ENCODE data around the gene PRUNE2.

PRUNE2 gene

GRCh38 chr9:76699971-76700370, 205.9 kb downstream of the PRUNE2 start:
- peak; percentile 87 for DNase-seq (ENCODE audit: low read depth, low spot score)

GRCh38 chr9:76697554-76697953, 208.4 kb downstream of the PRUNE2 start:
- no peak for DNase-seq (ENCODE audit: low read depth, low spot score)

- no peak for DNase-seq (ENCODE audit: low read depth, low spot score)
These were observed 208.8 kb downstream of the PRUNE2 start for GRCh38 chr9:76697081-76697480.

GRCh38 chr9:76693912-76694311, 212.0 kb downstream of the PRUNE2 start:
- no peak for DNase-seq (ENCODE audit: low read depth, low spot score)

GRCh38 chr9:76692458-76693129, 213.3 kb downstream of the PRUNE2 start:
- DNase-seq (ENCODE audit: low read depth, low spot score): no peak

- DNase-seq (ENCODE audit: low read depth, low spot score): peak; percentile 48
These were observed 214.2 kb downstream of the PRUNE2 start for GRCh38 chr9:76691517-76692313.

- DNase-seq (ENCODE audit: low read depth, low spot score): no peak
These were observed 214.9 kb downstream of the PRUNE2 start for GRCh38 chr9:76690973-76691370.

- DNase-seq (ENCODE audit: low read depth, low spot score): no peak
These were observed 215.5 kb downstream of the PRUNE2 start for GRCh38 chr9:76690246-76690972.

- DNase-seq (ENCODE audit: low read depth, low spot score): no peak
These were observed 217.3 kb downstream of the PRUNE2 start for GRCh38 chr9:76688471-76689238.

GRCh38 chr9:76687861-76688391, 218.0 kb downstream of the PRUNE2 start:
- peak; percentile 84 for DNase-seq (ENCODE audit: low read depth, low spot score)

GRCh38 chr9:76686756-76687155, 219.2 kb downstream of the PRUNE2 start:
- DNase-seq (ENCODE audit: low read depth, low spot score): no peak

GRCh38 chr9:76684213-76684612, 221.7 kb downstream of the PRUNE2 start:
- no peak for DNase-seq (ENCODE audit: low read depth, low spot score)

GRCh38 chr9:76681556-76681955, 224.4 kb downstream of the PRUNE2 start:
- no peak for DNase-seq (ENCODE audit: low read depth, low spot score)

- DNase-seq (ENCODE audit: low read depth, low spot score): no peak
These were observed 225.0 kb downstream of the PRUNE2 start for GRCh38 chr9:76680716-76681425.

- DNase-seq (ENCODE audit: low read depth, low spot score): peak; percentile 73
These were observed 228.3 kb downstream of the PRUNE2 start for GRCh38 chr9:76677481-76678055.

GRCh38 chr9:76676857-76677256, 229.1 kb downstream of the PRUNE2 start:
- no peak for DNase-seq (ENCODE audit: low read depth, low spot score)

GRCh38 chr9:76667521-76667957, 238.4 kb downstream of the PRUNE2 start:
- peak; percentile 75 for DNase-seq (ENCODE audit: low read depth, low spot score)

- peak; percentile 42 for DNase-seq (ENCODE audit: low read depth, low spot score)
These were observed 239.9 kb downstream of the PRUNE2 start for GRCh38 chr9:76665966-76666365.

- DNase-seq (ENCODE audit: low read depth, low spot score): no peak
These were observed 240.5 kb downstream of the PRUNE2 start for GRCh38 chr9:76665458-76665857.

GRCh38 chr9:76664120-76664519, 241.8 kb downstream of the PRUNE2 start:
- DNase-seq (ENCODE audit: low read depth, low spot score): no peak

Measured in astrocyte of the hippocampus (primary cell).